ENCODE results near the gene DCUN1D5. TPM values are rescaled to one million over a fixed set of nuclear protein-coding genes. Genes with fewer than 3 reads are reported as not detected.

DCUN1D5 gene
- polyA plus RNA-seq, 1 donor from 2014 or later = 25.9 TPM

DNA sequence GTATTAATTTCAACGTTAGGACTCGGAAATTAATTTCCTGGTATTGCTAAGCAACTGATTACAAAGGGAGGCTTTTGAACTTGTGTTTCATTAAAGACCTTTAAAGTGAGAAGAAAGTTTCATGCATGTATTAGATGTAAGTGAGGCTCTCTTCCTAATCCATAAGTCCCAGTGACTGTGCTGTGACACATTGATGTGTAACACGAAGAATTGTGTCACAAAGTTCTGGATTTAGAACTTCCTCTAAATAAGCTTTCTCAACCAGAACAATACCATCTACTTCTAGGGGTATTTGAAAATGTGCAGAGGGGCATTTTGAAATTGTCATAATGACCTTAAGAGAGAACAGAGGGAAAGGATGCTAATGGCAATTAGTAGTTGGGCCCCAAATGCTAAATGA, 14.4 kb downstream of the DCUN1D5 start:
- Mint-ChIP-seq H3K27ac (no peak overlapping the region), H3K9me3 (no peaks in the 10 kb centered on the region), H3K4me1 (no peaks in the 10 kb centered on the region), H3K36me3 (peaks cover 10% of the 10 kb centered on the region), H3K27me3 (no peaks in the 10 kb centered on the region), H3K4me3 (no peak overlapping the region)

DNA sequence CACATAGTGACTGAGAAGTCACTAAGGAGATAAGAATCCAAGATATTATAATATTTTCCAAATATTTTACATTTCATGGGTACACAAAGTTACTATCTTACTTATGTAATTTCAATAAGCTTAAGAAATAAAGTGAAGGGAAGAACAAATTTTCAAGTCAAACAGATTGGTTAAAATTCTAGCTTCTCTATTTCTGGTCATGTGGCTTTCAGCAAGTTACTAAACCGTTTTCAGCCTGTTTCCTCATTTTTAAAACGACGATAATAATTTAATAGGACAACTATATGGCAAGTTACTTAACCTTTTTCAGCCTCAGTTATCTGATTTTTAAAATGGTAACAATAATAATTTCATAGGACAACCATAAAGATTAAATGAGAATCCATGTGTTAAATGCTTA, 15.6 kb downstream of the DCUN1D5 start:
- Mint-ChIP-seq H3K27ac (no peak overlapping the region), H3K27me3 (no peaks in the 10 kb centered on the region), H3K4me3 (no peak overlapping the region), H3K4me1 (peaks cover 0 to 3% (median 0%) of the 10 kb centered on the region in 3 donors), H3K36me3 (peaks cover 16% of the 10 kb centered on the region), H3K9me3 (no peaks in the 10 kb centered on the region)

DNA sequence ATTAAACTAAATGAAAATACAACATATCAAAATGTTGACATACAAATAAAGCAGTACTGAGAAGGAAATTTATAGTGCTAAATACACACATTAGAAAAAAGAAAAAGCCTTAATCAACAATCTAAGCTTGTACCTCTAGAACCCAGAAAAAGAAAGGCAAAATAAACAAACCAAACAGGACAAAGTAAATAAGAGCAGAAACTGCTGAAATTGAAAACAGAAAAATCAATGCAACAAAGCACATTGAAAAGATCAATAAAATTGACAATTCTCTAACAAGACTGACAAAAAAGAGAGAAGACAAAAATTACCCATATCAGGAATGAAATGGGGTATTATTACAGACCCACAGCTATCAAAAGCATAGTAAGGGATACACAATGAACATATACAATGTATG, 21.0 kb downstream of the DCUN1D5 start:
- Mint-ChIP-seq H3K36me3 (peaks cover 23% of the 10 kb centered on the region), H3K27me3 (no peaks in the 10 kb centered on the region), H3K4me1 (peaks cover 23 to 26% (median 25%) of the 10 kb centered on the region in 3 donors), H3K4me3 (peak overlapping the region in 1 of 4 donors; percentile 74), H3K27ac (no peak overlapping the region), H3K9me3 (no peaks in the 10 kb centered on the region)

DNA sequence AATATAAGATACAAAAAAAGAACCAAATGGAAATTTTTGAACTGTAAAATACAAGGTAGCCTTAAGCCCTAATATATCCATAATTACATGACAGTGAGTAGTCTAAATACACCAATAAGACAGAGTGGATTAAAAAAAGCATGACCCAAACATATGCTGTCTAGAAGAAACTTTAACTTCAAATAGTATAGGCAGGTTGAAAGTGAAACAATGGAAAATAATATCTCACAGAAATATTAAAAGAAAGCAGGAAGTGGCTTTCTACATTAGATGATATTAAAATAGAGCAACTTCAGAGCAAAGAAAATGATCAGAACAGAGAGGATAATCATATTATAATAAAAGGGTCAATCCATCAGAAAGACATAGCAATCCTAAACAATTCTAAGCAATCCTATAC, 21.8 kb downstream of the DCUN1D5 start:
- H3K4me1 Mint-ChIP-seq = peaks cover 23 to 26% (median 25%) of the 10 kb centered on the region in 3 donors
- peak overlapping the region in 2 of 4 donors; percentile 35 to 84 for H3K4me3 Mint-ChIP-seq

DNA sequence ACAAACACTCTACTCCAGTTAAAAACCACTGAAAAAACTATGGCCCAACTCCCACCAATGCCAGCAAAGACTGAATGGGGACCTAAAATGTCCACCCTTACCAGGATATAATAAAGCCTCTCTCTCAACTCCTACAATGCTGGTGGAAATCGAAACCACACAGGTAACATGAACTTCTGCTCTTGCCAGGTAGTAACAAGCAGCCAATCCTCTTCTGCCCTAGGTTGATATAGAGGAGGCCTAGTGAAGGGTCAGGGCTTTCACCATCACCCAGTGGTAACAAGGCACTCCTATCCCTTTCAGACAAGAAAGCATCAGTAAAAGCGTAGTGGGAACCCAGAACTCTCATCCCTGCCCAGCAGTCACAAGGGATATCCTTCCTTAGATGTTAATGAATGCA, 22.6 kb downstream of the DCUN1D5 start:
- Mint-ChIP-seq H3K4me3 (peak overlapping the region in 2 of 4 donors; percentile 25 to 56), H3K4me1 (peaks cover 23 to 26% (median 25%) of the 10 kb centered on the region in 3 donors)

More for the DNA sequence above, 21.8 kb downstream of the DCUN1D5 start:
- H3K36me3 Mint-ChIP-seq = peaks cover 23% of the 10 kb centered on the region
- H3K9me3 Mint-ChIP-seq = no peaks in the 10 kb centered on the region
- peak overlapping the region in 1 of 3 donors; percentile 12 for H3K27ac Mint-ChIP-seq
- no peaks in the 10 kb centered on the region for H3K27me3 Mint-ChIP-seq

DNA sequence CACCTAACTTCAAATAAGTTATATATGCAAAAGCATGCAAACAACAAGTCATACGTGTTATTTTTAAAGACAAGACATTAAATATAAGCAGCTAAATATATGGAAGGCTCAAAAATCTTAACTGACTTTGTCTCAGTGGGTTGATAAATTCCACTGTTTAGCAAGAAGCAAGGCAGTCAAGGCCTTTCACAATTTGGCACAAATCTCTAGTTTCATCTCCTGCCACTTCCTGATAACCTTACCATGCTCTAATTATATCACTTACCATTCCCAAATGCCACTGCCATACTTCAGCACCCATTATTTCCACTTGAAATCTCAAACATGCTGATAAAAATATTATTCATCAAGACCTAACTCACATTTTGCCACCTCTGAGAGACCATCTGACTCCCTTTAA, 24.8 kb downstream of the DCUN1D5 start:
- Mint-ChIP-seq H3K27me3 (no peaks in the 10 kb centered on the region), H3K36me3 (peaks cover 17% of the 10 kb centered on the region), H3K4me3 (no peak overlapping the region), H3K27ac (no peak overlapping the region), H3K4me1 (peaks cover 22 to 26% (median 23%) of the 10 kb centered on the region in 3 donors), H3K9me3 (no peaks in the 10 kb centered on the region)

More for the DNA sequence above, 22.6 kb downstream of the DCUN1D5 start:
- H3K27ac Mint-ChIP-seq = peak overlapping the region in 1 of 3 donors; percentile 86
- peaks cover 23% of the 10 kb centered on the region for H3K36me3 Mint-ChIP-seq
- no peaks in the 10 kb centered on the region for H3K9me3 Mint-ChIP-seq
- H3K27me3 Mint-ChIP-seq = no peaks in the 10 kb centered on the region

DNA sequence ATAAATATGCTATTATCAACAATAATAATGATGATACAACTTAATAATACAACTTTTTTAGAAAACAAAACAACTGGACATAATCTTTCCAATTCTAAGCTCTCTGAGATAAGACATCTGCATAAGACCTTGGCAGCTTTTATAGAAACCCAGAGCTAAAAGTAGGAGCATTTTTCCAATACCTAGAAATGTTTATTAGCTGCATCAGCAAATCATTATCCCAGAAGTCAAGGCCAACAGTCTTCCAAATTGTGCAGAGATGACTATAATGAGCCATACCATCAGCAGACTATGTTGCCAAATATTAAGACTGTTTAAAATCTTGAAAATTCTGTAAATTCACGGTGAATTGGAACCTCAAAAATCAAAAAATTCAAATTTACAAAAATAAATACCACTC, 30.3 kb downstream of the DCUN1D5 start:
- Mint-ChIP-seq H3K36me3 (peaks cover 8% of the 10 kb centered on the region), H3K4me1 (peaks cover 0 to 1% (median 0%) of the 10 kb centered on the region in 3 donors), H3K27me3 (no peaks in the 10 kb centered on the region), H3K9me3 (no peaks in the 10 kb centered on the region), H3K4me3 (no peak overlapping the region), H3K27ac (no peak overlapping the region)

DNA sequence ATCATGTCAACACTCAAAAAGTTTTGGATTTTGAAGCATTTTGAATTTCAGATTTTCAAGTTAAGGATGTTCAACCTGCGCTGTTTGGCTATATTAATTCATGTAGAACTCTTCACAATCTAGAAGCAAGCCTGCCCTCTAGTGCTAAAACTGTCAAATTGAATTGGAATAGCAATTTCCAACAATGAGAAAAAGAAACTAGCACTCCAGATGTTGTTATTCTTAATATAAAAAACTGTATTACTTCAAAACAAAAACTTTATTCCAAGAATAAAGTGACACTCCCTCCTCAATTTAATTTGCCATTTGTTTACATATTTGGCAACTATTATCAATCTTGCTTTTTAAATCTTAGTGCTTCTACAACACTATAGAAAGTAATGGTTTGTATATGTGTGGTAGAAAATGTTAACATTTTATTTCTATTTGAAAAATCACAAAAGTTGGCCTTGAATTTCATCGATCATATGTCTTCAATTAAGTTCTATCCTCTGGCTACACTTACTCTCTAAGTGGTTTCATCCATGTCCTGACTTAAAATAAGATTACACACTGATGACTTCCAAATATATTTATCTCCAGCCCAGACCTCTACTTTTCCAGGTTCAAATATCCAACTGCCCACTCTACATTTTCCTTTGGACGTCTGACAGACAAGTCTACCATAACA, 36.6 kb downstream of the DCUN1D5 start:
- Mint-ChIP-seq H3K4me3 (no peak overlapping the region), H3K27ac (no peak overlapping the region), H3K36me3 (no peaks in the 10 kb centered on the region), H3K27me3 (no peaks in the 10 kb centered on the region), H3K9me3 (peaks cover 0 to 3% (median 0%) of the 10 kb centered on the region in 3 donors), H3K4me1 (no peaks in the 10 kb centered on the region)

DNA sequence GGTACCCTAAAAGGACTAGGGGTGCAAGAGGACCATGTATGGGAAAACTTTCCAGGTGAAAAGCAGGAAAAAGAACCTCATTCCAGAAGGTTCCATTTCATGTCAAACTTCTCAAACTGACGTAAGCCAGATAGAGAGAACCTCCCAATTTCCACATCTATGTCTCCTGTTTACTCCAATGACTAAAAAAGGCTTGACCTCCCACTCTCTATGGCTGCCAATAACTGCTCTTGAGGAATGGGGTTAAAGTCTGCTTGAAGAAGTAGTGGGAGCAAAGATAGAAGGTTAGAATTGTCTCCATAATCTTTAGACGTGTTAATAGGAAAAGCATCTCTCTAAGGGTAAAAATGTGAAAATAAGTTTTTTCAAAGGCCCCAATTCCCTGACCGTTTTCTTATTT, 38.0 kb downstream of the DCUN1D5 start:
- Mint-ChIP-seq H3K27me3 (no peaks in the 10 kb centered on the region), H3K36me3 (no peaks in the 10 kb centered on the region), H3K4me3 (no peak overlapping the region), H3K4me1 (no peaks in the 10 kb centered on the region), H3K27ac (no peak overlapping the region), H3K9me3 (peaks cover 0 to 3% (median 0%) of the 10 kb centered on the region in 3 donors)

DNA sequence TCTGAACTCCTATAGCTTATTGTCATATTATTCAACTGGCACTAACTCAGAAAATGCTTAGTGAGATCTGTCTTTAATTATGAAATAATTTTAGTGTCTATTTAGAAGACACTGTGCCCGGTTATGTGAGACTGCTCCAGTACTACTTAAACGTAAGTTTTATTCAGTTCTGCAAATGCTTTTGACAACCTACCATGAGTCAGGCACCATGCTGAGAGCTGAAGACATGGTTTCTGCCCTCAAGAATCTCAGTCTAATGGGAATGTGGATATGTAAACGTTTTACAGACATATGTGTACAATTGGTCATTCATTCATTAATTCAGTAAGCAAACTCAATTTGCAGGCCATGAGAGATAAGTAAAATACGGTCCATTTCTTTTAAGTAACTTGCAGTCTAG, 40.0 kb downstream of the DCUN1D5 start:
- H3K4me3 Mint-ChIP-seq = no peak overlapping the region
- H3K4me1 Mint-ChIP-seq = no peaks in the 10 kb centered on the region
- peaks cover 0 to 3% (median 0%) of the 10 kb centered on the region in 3 donors for H3K9me3 Mint-ChIP-seq
- H3K36me3 Mint-ChIP-seq = peaks cover 2% of the 10 kb centered on the region
- peak overlapping the region in 1 of 3 donors; percentile 45 for H3K27ac Mint-ChIP-seq
- H3K27me3 Mint-ChIP-seq = no peaks in the 10 kb centered on the region

DNA sequence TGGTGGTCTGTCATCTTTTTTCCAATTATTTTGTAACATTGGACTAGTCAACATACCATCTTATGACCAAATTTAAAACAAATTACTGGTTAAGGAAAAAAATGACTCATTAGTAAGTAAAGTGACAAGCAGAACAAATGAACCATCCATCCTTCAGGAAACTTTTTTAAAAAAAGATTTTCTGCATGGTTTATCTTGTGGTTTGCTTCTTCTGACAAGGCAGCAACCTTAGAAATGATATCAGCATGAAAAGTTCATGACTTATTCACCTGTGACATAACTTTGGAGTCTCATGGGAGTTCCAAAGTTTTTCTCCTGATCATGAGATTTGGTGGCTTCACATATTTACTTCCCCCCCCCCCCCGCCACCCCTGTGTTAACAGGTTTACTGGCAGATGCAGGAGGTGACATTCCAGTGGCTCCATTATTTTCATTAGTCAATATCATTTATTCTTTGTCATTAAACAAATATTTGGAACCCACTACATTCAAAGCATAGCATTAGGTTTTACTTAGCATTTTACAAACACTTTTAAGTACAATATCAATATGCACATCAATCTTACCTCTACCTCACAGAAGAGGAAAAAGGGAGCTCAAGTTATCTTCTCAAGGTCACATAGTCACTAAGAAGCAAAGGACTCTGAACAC, 40.7 kb downstream of the DCUN1D5 start:
- H3K9me3 Mint-ChIP-seq = peaks cover 0 to 3% (median 0%) of the 10 kb centered on the region in 3 donors
- H3K27ac Mint-ChIP-seq = peak overlapping the region in 1 of 3 donors; percentile 45
- no peaks in the 10 kb centered on the region for H3K4me1 Mint-ChIP-seq
- peaks cover 2% of the 10 kb centered on the region for H3K36me3 Mint-ChIP-seq
- H3K4me3 Mint-ChIP-seq = no peak overlapping the region
- H3K27me3 Mint-ChIP-seq = no peaks in the 10 kb centered on the region

DNA sequence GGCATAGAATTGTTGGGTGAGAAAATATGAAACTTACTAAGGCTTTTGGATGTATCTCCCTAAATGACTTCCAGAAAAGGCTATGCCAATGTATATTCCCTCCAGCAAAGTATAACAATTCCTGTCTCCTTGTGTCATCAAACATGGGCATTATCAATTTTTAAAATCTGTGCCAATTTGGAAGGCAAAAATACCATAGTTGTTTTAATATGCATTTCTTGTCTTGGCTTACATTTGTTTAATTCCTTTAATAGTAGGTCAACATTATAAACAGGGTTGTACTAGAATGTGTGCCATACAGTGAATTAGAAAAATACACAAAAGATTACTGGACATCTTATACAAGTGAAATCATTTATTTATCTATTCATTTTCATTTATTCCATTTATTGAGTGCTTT, 41.6 kb downstream of the DCUN1D5 start:
- H3K27ac Mint-ChIP-seq = no peak overlapping the region
- peaks cover 2% of the 10 kb centered on the region for H3K36me3 Mint-ChIP-seq
- H3K9me3 Mint-ChIP-seq = peaks cover 0 to 3% (median 0%) of the 10 kb centered on the region in 3 donors
- no peaks in the 10 kb centered on the region for H3K4me1 Mint-ChIP-seq
- H3K4me3 Mint-ChIP-seq = no peak overlapping the region
- no peaks in the 10 kb centered on the region for H3K27me3 Mint-ChIP-seq

DNA sequence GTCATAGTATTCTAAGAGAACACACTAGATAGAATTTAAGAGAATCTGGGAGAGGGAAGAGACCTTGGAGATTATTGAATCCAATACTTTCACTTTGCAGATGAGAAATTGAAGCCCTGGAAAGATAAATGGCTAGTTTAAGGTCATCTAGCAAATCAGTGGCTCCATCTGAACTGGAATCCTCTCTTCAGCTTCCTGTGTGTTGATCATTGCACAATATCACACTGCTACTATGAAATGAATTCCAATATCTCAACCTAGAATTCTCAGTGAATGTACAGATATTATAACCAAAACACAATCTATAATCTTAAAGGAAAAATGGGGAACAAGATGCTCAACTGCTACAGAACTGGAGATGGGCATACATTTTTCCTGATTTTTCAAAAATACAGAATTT, 44.1 kb downstream of the DCUN1D5 start:
- H3K9me3 Mint-ChIP-seq = peaks cover 0 to 3% (median 0%) of the 10 kb centered on the region in 3 donors
- H3K27ac Mint-ChIP-seq = no peak overlapping the region
- no peak overlapping the region for H3K4me3 Mint-ChIP-seq

DNA sequence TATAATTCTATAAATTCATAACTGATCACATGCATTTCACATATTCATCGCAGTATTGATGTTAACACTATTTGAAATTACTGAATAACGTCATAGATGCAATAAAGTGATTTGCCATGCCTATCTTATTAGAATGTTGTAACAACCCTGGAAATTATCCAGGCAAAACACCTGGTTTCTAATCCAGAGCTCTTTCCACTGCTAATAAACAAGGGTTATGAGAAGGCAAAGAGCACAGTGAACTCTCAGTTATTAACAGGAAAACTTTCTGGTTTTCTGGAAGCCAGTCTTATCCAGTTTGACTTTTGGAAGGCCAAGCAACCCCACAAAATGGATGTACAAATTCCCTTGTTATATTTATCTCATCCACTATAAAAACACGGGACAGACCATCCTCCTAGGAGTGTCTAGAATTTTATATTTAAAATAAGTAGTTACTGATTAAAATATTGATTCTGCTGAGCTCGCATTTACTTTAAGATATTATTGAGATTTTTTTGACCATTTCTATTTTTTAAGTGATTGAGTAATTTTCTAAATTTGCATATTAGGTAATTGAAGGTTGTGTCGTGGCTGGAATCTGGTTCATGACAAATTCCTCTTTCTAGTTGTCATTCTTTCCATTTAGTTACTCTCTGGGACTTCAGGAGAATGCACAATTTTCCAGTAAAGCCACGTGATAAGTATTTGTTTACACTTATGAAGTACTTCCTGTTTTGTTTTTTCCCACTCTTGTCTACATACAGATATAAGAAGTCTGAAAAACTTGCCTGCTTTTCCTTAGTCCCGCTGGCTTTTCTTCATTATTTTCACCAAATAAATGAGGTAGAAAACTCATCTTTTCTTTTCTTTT, 47.9 kb downstream of the DCUN1D5 start:
- Mint-ChIP-seq H3K27me3 (peaks cover 8% of the 10 kb centered on the region), H3K36me3 (peaks cover 2% of the 10 kb centered on the region), H3K4me3 (no peak overlapping the region), H3K27ac (no peak overlapping the region), H3K9me3 (no peaks in the 10 kb centered on the region), H3K4me1 (no peaks in the 10 kb centered on the region)

More for the DNA sequence above, 44.1 kb downstream of the DCUN1D5 start:
- Mint-ChIP-seq H3K27me3 (peaks cover 5% of the 10 kb centered on the region), H3K36me3 (peaks cover 2% of the 10 kb centered on the region), H3K4me1 (no peaks in the 10 kb centered on the region)

DNA sequence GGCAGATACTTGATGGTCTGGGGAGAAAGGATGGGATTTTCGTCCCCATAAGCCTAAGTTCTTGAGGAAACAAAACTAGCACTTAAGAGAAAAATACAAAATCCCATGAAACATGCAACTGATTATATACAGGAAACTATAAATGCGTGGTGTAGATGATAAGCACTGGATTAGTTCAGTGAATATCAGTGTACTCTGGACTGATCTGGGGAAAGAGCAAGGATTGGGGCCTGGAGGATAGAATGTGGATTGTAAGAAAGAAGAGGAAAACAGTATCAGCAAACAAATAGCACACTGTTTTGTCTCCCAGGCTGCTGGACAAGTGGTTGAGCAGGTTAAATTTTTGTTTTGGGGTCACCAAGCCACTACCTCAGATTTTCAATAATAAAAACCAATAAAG, 49.8 kb downstream of the DCUN1D5 start:
- no peaks in the 10 kb centered on the region for H3K4me1 Mint-ChIP-seq

More for the DNA sequence above, 49.8 kb downstream of the DCUN1D5 start:
- Mint-ChIP-seq H3K36me3 (no peaks in the 10 kb centered on the region), H3K27ac (no peak overlapping the region), H3K9me3 (no peaks in the 10 kb centered on the region), H3K27me3 (peaks cover 8% of the 10 kb centered on the region), H3K4me3 (no peak overlapping the region)

Data from IgD-negative memory B cell (primary cell).